SK-N-SH (cell line): ENCODE measurements around the gene TEX54. TPM values are rescaled to one million over a fixed set of nuclear protein-coding genes. Genes with fewer than 3 reads are reported as not detected.
A peak's percentile ranks its signal among the peaks of the same experiment; 100 is the strongest.
"Not testable (repeated sequence)": the region's sequence is repeated elsewhere in the genome, so short reads cannot be mapped to it uniquely, and the experiment has no call there.

Experiments
- CTCF ChIA-PET: fragments of 300-600, 350-600 bp; formaldehyde crosslinking; extraction: SDS; loops from one replicate; lab custom pipeline; 2021; lab: Yijun Ruan, JAX
- POLR2A ChIA-PET: fragments of 350-600 bp; sonication (Branson Sonifier 250); formaldehyde crosslinking; extraction: SDS; loops from one replicate; lab custom pipeline; 2020; ENCODE audit warnings: antibody characterized with exemption, inconsistent platforms; lab: Yijun Ruan, JAX
- DNase-seq: peaks from one replicate; pipeline ENCODE4 v3.0.0; 2012
- H2AFZ ChIP-seq: fragments of 200-600 bp; sonication (generic); 2 replicates; pipeline ENCODE4 v1.8.1; 2016; ENCODE audit warnings: antibody characterized with exemption, mild to moderate bottlenecking, low read depth
- H3F3A ChIP-seq: fragments of 200-600 bp; sonication (generic); replicated peaks from 2 replicates; pipeline ENCODE3; 2016; ENCODE audit warnings: antibody characterized with exemption, mild to moderate bottlenecking; ENCODE audit not compliant: insufficient read depth
- H3K27ac ChIP-seq, 2 experiments: fragments of 200-500 bp in 1 of 2; fragments of 200-600 bp in 1 of 2; sonication (Bioruptor generic) in 1 of 2; sonication (generic), shearing (Covaris generic) in 1 of 2; 2 replicates each; pipeline versions ENCODE4 v1.5.1 to v1.6.1; 2014 to 2016; ENCODE audit warnings: low read depth in 2 of 2, inconsistent platforms in 1 of 2, low read length in 1 of 2, mild to moderate bottlenecking in 1 of 2, mixed read lengths in 1 of 2
- H3K27me3 ChIP-seq: fragments of 200-600 bp; sonication (generic), shearing (Covaris generic); 2 replicates; pipeline ENCODE4 v1.6.1; 2016; ENCODE audit warnings: mixed run types; ENCODE audit not compliant: insufficient read depth
- H3K36me3 ChIP-seq, 2 experiments: fragments of 200-500 bp in 1 of 2; fragments of 200-600 bp in 1 of 2; sonication (Bioruptor generic) in 1 of 2; sonication (generic) in 1 of 2; replicated peaks in 1 of 2; 2 replicates each; pipeline versions ENCODE3 to v1.5.1; 2014 to 2016; ENCODE audit warnings: low read length in 1 of 2, mild to moderate bottlenecking in 1 of 2; ENCODE audit not compliant: insufficient read depth in 2 of 2, control insufficient read depth in 1 of 2
- H3K4me1 ChIP-seq, 2 experiments: fragments of 200-500 bp in 1 of 2; fragments of 200-600 bp in 1 of 2; sonication (Bioruptor generic) in 1 of 2; sonication (generic), shearing (Covaris generic) in 1 of 2; 2 replicates each; pipeline versions ENCODE4 v1.5.1 to v1.6.1; 2014 to 2016; ENCODE audit warnings: low read depth in 1 of 2, low read length in 1 of 2, mixed run types in 1 of 2; ENCODE audit not compliant: insufficient read depth in 2 of 2, control insufficient read depth in 1 of 2
- H3K4me2 ChIP-seq: fragments of 200-600 bp; sonication (generic), shearing (Covaris generic); 2 replicates; pipeline ENCODE4 v1.6.1; 2017; ENCODE audit warnings: mixed run types
- H3K4me3 ChIP-seq, 2 experiments: fragments of 200-500 bp in 1 of 2; fragments of 200-600 bp in 1 of 2; sonication (Bioruptor generic) in 1 of 2; sonication (generic), shearing (Covaris generic) in 1 of 2; 2 replicates each; pipeline versions ENCODE4 v1.5.1 to v1.8.1; 2014 to 2016; ENCODE audit warnings: low read depth in 2 of 2, inconsistent platforms in 1 of 2, low read length in 1 of 2, mild to moderate bottlenecking in 1 of 2, mixed read lengths in 1 of 2, moderate library complexity in 1 of 2
- H3K79me2 ChIP-seq: fragments of 200-600 bp; sonication (generic); 2 replicates; pipeline ENCODE4 v1.8.1; 2017; ENCODE audit warnings: mild to moderate bottlenecking; ENCODE audit not compliant: insufficient read depth
- H3K9ac ChIP-seq: fragments of 200-600 bp; sonication (generic); 2 replicates; pipeline ENCODE4 v1.6.1; 2017; ENCODE audit warnings: mixed run types
- H3K9me2 ChIP-seq: fragments of 200-600 bp; sonication (generic); 2 replicates; pipeline ENCODE4 v1.6.1; 2017; ENCODE audit warnings: mixed run types
- H3K9me3 ChIP-seq: fragments of 200-600 bp; sonication (generic); 2 replicates; pipeline ENCODE4 v1.6.1; 2017; ENCODE audit warnings: mixed run types, mild to moderate bottlenecking, moderate library complexity
- H4K20me1 ChIP-seq: fragments of 200-600 bp; sonication (generic); 2 replicates; pipeline ENCODE4 v1.6.1; 2017; ENCODE audit warnings: mild to moderate bottlenecking, mixed run types; ENCODE audit not compliant: insufficient read depth
- FOSL2 ChIP-seq: IDR thresholded peaks from 2 replicates; pipeline ENCODE4 v1.4.0; 2012; ENCODE audit warnings: low read depth, mild to moderate bottlenecking, moderate library complexity, borderline replicate concordance
- FOXJ3 ChIP-seq: sonication (generic); formaldehyde crosslinking; IDR thresholded peaks from 2 replicates; pipeline ENCODE4 v1.5.1; 2020; ENCODE audit warnings: mild to moderate bottlenecking, missing genetic modification reagents
- FOXM1 ChIP-seq: IDR thresholded peaks from 2 replicates; pipeline ENCODE4 v1.4.0; 2012; ENCODE audit warnings: low read depth, mild to moderate bottlenecking
- GABPA ChIP-seq: IDR thresholded peaks from 2 replicates; pipeline ENCODE4 v1.4.0; 2012; ENCODE audit warnings: low read depth, mild to moderate bottlenecking
- JUND ChIP-seq: IDR thresholded peaks from 2 replicates; pipeline ENCODE4 v1.4.0; 2012
- RAD21 ChIP-seq: IDR thresholded peaks from 2 replicates; pipeline ENCODE4 v1.6.1; 2012; ENCODE audit warnings: mild to moderate bottlenecking, low read length
- RFX5 ChIP-seq: IDR thresholded peaks from 2 replicates; pipeline ENCODE4 v1.6.1; 2012; ENCODE audit warnings: mild to moderate bottlenecking, improper control_type of control experiment, low read length
- TEAD4 ChIP-seq: IDR thresholded peaks from 2 replicates; pipeline ENCODE4 v1.4.0; 2012; ENCODE audit warnings: mild to moderate bottlenecking, borderline replicate concordance; ENCODE audit not compliant: insufficient read depth
- YY1 ChIP-seq: IDR thresholded peaks from 2 replicates; pipeline ENCODE4 v1.4.0; 2012; ENCODE audit warnings: low read depth, mild to moderate bottlenecking
- WGBS: methylation state at CpG from one replicate; pipeline ENCODE4 v1.1.6; 2017; ENCODE audit warnings: low lambda C conversion rate; 5-methylcytosine and 5-hydroxymethylcytosine counted together
- polyA plus RNA-seq, 3 experiments: library from polyadenylated mRNA; depleted of rRNA; stranded (reverse); fragments of >200 nt; gene quantifications; 2 replicates each; pipeline ENCODE4 v1.2.3, GENCODE V29; 2012
- TF ChIP-seq, protein P1 (sequence below): IDR thresholded peaks from 2 replicates; pipeline ENCODE4 v1.4.0; 2012; ENCODE audit warnings: low read depth
- TF ChIP-seq, protein P2 (sequence below): IDR thresholded peaks from 2 replicates; pipeline ENCODE4; 2012
- TF ChIP-seq, protein P3 (sequence below): IDR thresholded peaks from 2 replicates; pipeline ENCODE4 v1.6.1; 2012; ENCODE audit warnings: mild to moderate bottlenecking, low read depth, low read length, moderate library complexity
- TF ChIP-seq, protein P4 (sequence below): fragments of 150-350 bp; IDR thresholded peaks from 2 replicates; pipeline ENCODE4 v1.6.1; 2016; ENCODE audit warnings: mild to moderate bottlenecking, low read depth, low read length

The TEX54 gene
- polyA plus RNA-seq, 1 of the 3 experiments (the other 2 are of a cell fraction): not detected

DNA sequence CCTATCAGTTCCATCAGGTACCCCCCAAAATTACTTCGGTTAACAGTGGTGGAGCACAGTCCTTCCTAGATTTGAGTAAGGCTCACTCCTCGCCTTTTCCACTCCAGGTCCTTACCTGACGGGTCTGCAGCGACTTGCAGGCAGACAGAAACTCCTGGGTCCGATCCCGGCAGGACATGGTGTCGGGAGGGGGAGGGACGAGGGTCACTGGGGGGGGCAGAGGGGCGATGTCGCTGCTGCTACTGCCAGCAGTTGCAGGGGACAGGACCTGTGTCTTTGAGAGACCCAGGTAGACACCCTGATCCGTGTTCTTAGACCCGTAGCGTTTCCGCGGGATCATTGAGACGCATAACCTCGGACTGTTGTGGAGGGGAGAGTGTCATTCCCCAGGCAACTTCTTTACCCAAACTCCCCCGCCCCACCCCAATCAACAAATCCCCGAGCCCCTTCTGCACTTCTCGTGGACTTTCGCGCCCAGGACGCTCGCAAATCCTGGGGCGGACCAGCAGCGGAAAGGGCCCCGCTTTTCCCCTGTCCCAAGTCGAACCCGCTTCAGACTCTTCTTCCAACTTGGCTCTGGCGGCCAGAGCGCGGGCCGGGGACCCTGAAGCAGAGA lies 1.6 kb downstream of the TEX54 start:
- Histone ChIP-seq H3K4me1 (peaks cover 0 to 20% of the 10 kb centered on the region in 2 experiments; a peak in 3 of 4 replicates), H2AFZ (no peak overlapping the region), H3K9ac (peak overlapping the region; percentile 98), H3K27ac (peak overlapping the region; percentile 80 to 93), H3K4me2 (peak overlapping the region; percentile 93), H3K9me3 (no peaks in the 10 kb centered on the region), H3K79me2 (peaks cover 67% of the 10 kb centered on the region), H3K36me3 (peaks cover 32 to 37% of the 10 kb centered on the region in 2 experiments), H3K27me3 (no peaks in the 10 kb centered on the region), H4K20me1 (peaks cover 32% of the 10 kb centered on the region), H3F3A (no peaks in the 10 kb centered on the region), H3K9me2 (no peaks in the 10 kb centered on the region), H3K4me3 (peak overlapping the region; percentile 76 to 99)
- ChIA-PET POLR2A (interaction anchor here (0.8 to 2.2 kb wide), 7 partner anchors 9 to 229 kb away, joined by 3 to 32 read pairs (median 4); partner anchors contain the start of genes MTA2, NXF1, SLC3A2 and TAF6L), CTCF (interaction anchor here (2.4 kb wide), 1 partner anchor 45 kb away, joined by 15 read pairs; no protein-coding TSS in a partner anchor)
- peak; percentile 68 for DNase-seq
- TF ChIP-seq, protein P1, sequence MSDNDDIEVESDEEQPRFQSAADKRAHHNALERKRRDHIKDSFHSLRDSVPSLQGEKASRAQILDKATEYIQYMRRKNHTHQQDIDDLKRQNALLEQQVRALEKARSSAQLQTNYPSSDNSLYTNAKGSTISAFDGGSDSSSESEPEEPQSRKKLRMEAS: 0 out of 2 replicates have a peak, but pooled peaks have one; percentile 7
- TF ChIP-seq, protein P2, sequence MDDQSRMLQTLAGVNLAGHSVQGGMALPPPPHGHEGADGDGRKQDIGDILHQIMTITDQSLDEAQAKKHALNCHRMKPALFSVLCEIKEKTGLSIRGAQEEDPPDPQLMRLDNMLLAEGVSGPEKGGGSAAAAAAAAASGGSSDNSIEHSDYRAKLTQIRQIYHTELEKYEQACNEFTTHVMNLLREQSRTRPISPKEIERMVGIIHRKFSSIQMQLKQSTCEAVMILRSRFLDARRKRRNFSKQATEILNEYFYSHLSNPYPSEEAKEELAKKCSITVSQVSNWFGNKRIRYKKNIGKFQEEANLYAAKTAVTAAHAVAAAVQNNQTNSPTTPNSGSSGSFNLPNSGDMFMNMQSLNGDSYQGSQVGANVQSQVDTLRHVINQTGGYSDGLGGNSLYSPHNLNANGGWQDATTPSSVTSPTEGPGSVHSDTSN: no peak
- WGBS: 2% methylated on average over 24 of the region's 33 CpGs

DNA sequence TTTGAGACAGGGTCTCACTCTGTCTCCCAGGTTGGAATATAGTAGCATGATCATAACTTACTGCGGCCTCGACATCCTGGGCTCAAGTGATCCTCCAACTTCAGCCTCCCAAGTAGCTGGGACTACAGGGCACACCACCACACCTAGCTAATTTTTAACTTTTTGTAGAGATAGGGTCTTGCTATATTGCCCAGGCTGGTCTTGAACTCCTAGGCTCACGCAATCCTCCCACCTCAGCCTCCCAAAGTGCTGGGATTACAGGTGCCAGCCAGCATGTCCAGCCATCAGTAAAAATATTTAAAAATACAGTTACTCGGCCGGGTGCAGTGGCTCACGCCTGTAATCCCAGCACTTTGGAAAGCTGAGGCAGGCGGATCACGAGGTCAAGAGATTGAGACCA lies 4.5 kb downstream of the TEX54 start:
- H3K27me3 ChIP-seq, H3K4me2 ChIP-seq, DNase-seq, H3K9ac ChIP-seq, H2AFZ ChIP-seq, H3K9me2 ChIP-seq, H3K4me3 ChIP-seq, H3F3A ChIP-seq, H3K9me3 ChIP-seq, H3K27ac ChIP-seq: not testable (repeated sequence)
- H3K4me1 ChIP-seq: peaks cover 0 to 14% of the 10 kb centered on the region in 2 experiments; a peak in 3 of 4 replicates
- CTCF ChIA-PET: interaction anchor here (0.8 to 4.1 kb wide), 3 partner anchors 15 to 59 kb away, joined by 3 to 24 read pairs (median 3); partner anchors contain the start of gene TMEM179B
- H3K36me3 ChIP-seq: peaks cover 35 to 43% of the 10 kb centered on the region in 2 experiments
- WGBS: 93% methylated on average over 8 of the region's 8 CpGs
- peaks cover 56% of the 10 kb centered on the region for H3K79me2 ChIP-seq
- POLR2A ChIA-PET: interaction anchor here (0.6 to 1.9 kb wide), 4 partner anchors 13 to 1015 kb away, joined by 3 to 13 read pairs (median 3); partner anchors contain the start of genes NXF1 and TMEM179B
- peaks cover 32% of the 10 kb centered on the region for H4K20me1 ChIP-seq

- Histone ChIP-seq H4K20me1 (peaks cover 11% of the 10 kb centered on the region; the same call in 1 of the 2 replicates), H3K9me2 (no peaks in the 10 kb centered on the region), H3K4me1 (no peaks in the 10 kb centered on the region), H2AFZ (no peak overlapping the region), H3K9me3 (no peaks in the 10 kb centered on the region), H3K4me2 (no peak overlapping the region), H3K9ac (no peak overlapping the region), H3F3A (peaks cover 4% of the 10 kb centered on the region), H3K27ac (no peak overlapping the region), H3K27me3 (no peaks in the 10 kb centered on the region), H3K4me3 (no peak overlapping the region), H3K36me3 (peaks cover 41 to 61% of the 10 kb centered on the region in 2 experiments), H3K79me2 (peaks cover 28% of the 10 kb centered on the region)
- CTCF ChIA-PET: interaction anchor here (0.8 to 3.0 kb wide), 2 partner anchors 33 to 37 kb away, joined by 3 to 10 read pairs; partner anchors contain the start of gene TMEM179B
- WGBS: 91% methylated on average over 3 of the region's 3 CpGs
- DNase-seq: no peak
- POLR2A ChIA-PET: interaction anchor here (0.8 to 1.6 kb wide), 2 partner anchors 17 to 18 kb away, joined by 4 to 6 read pairs; partner anchors contain the start of gene NXF1
- TF ChIP-seq FOXJ3 (CRISPR knock-in tag): no peak
- no peak for TF ChIP-seq GABPA
- no peak for TF ChIP-seq JUND
- TF ChIP-seq TEAD4: no peak
- TF ChIP-seq RFX5: no peak
- no peak for TF ChIP-seq YY1
- TF ChIP-seq FOSL2: no peak
- TF ChIP-seq, protein P3, sequence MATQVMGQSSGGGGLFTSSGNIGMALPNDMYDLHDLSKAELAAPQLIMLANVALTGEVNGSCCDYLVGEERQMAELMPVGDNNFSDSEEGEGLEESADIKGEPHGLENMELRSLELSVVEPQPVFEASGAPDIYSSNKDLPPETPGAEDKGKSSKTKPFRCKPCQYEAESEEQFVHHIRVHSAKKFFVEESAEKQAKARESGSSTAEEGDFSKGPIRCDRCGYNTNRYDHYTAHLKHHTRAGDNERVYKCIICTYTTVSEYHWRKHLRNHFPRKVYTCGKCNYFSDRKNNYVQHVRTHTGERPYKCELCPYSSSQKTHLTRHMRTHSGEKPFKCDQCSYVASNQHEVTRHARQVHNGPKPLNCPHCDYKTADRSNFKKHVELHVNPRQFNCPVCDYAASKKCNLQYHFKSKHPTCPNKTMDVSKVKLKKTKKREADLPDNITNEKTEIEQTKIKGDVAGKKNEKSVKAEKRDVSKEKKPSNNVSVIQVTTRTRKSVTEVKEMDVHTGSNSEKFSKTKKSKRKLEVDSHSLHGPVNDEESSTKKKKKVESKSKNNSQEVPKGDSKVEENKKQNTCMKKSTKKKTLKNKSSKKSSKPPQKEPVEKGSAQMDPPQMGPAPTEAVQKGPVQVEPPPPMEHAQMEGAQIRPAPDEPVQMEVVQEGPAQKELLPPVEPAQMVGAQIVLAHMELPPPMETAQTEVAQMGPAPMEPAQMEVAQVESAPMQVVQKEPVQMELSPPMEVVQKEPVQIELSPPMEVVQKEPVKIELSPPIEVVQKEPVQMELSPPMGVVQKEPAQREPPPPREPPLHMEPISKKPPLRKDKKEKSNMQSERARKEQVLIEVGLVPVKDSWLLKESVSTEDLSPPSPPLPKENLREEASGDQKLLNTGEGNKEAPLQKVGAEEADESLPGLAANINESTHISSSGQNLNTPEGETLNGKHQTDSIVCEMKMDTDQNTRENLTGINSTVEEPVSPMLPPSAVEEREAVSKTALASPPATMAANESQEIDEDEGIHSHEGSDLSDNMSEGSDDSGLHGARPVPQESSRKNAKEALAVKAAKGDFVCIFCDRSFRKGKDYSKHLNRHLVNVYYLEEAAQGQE: no peak
- no peak for TF ChIP-seq FOXM1
- TF ChIP-seq, protein P4, sequence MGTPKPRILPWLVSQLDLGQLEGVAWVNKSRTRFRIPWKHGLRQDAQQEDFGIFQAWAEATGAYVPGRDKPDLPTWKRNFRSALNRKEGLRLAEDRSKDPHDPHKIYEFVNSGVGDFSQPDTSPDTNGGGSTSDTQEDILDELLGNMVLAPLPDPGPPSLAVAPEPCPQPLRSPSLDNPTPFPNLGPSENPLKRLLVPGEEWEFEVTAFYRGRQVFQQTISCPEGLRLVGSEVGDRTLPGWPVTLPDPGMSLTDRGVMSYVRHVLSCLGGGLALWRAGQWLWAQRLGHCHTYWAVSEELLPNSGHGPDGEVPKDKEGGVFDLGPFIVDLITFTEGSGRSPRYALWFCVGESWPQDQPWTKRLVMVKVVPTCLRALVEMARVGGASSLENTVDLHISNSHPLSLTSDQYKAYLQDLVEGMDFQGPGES: no peak
- TF ChIP-seq RAD21: no peak
Observed at GRCh38 chr11:62823677-62824076, 9.0 kb downstream of the TEX54 start.
